Mesodermal cell (in vitro differentiated cells): ENCODE measurements around the gene ASPRV1.

ENCODE experiments used
- H3K27ac ChIP-seq: 2 replicates; pipeline ENCODE4 v1.7.0; 2013; ENCODE audit warnings: mild to moderate bottlenecking, low read depth, low read length, moderate library complexity; ENCODE audit not compliant: severe bottlenecking
- H3K36me3 ChIP-seq: 2 replicates; pipeline ENCODE4 v1.7.1; 2013; ENCODE audit warnings: mild to moderate bottlenecking, low read length, moderate library complexity; ENCODE audit not compliant: control insufficient read depth, insufficient read depth
- H3K4me1 ChIP-seq: one replicate; pipeline ENCODE4 v1.7.1; 2013; ENCODE audit warnings: mild to moderate bottlenecking, low read length; ENCODE audit not compliant: insufficient read depth, control insufficient read depth, poor library complexity, severe bottlenecking
- H3K4me3 ChIP-seq: 2 replicates; pipeline ENCODE4 v1.7.0; 2013; ENCODE audit warnings: low read length, control low read depth, mild to moderate bottlenecking; ENCODE audit not compliant: insufficient read depth, poor library complexity, severe bottlenecking; ENCODE audit errors: extremely low read depth
- H3K9me3 ChIP-seq: 2 replicates; pipeline ENCODE4 v1.7.1; 2013; ENCODE audit warnings: mild to moderate bottlenecking, low read length, moderate library complexity; ENCODE audit not compliant: control insufficient read depth
- WGBS, 2 experiments: methylation state at CpG; one replicate each; pipeline ENCODE4 v1.1.5; 2013; ENCODE audit warnings: missing lambda C conversion rate in 2 of 2; ENCODE audit not compliant: insufficient coverage in 2 of 2; 5-methylcytosine and 5-hydroxymethylcytosine counted together

The ASPRV1 gene

GRCh38 chr2:69923116-69923515, 38.3 kb downstream of the ASPRV1 start:
- Histone ChIP-seq H3K27ac (no peak overlapping the region), H3K9me3 (no peaks in the 10 kb centered on the region), H3K4me1 (no peaks in the 10 kb centered on the region), H3K4me3 (no peak overlapping the region), H3K36me3 (peaks cover 21% of the 10 kb centered on the region)
- 96% methylated on average over 3 of the region's 3 CpGs for WGBS, 2 experiments

- no peaks in the 10 kb centered on the region for H3K9me3 ChIP-seq
- peaks cover 13% of the 10 kb centered on the region for H3K36me3 ChIP-seq
- no peaks in the 10 kb centered on the region for H3K4me1 ChIP-seq
- H3K27ac ChIP-seq = no peak overlapping the region
- no peak overlapping the region for H3K4me3 ChIP-seq
- WGBS, 2 experiments = 0% methylated on average over 1 to 2 of the region's 3 CpGs
Observed at GRCh38 chr2:69918401-69918800, 43.0 kb downstream of the ASPRV1 start.

- Histone ChIP-seq H3K36me3 (peaks cover 13% of the 10 kb centered on the region), H3K27ac (no peak overlapping the region), H3K4me3 (no peak overlapping the region), H3K9me3 (no peaks in the 10 kb centered on the region), H3K4me1 (no peaks in the 10 kb centered on the region)
- 0 to 64% methylated on average over 1 to 2 of the region's 3 CpGs for WGBS, 2 experiments
Observed at GRCh38 chr2:69917852-69918251, 43.6 kb downstream of the ASPRV1 start.

GRCh38 chr2:69916106-69916505, 45.3 kb downstream of the ASPRV1 start:
- no peak overlapping the region for H3K27ac ChIP-seq
- no peaks in the 10 kb centered on the region for H3K9me3 ChIP-seq
- no peaks in the 10 kb centered on the region for H3K36me3 ChIP-seq
- H3K4me1 ChIP-seq = no peaks in the 10 kb centered on the region
- peak overlapping the region; percentile 91 for H3K4me3 ChIP-seq
- 80% methylated on average over 1 of the region's 2 CpGs; no CpG with 5 or more reads in 1 of the 2 experiments for WGBS, 2 experiments

- Histone ChIP-seq H3K4me1 (no peaks in the 10 kb centered on the region), H3K36me3 (no peaks in the 10 kb centered on the region), H3K27ac (peak within 1 kb of the TSS; percentile 98), H3K4me3 (peak within 1 kb of the TSS; percentile 91), H3K9me3 (no peaks in the 10 kb centered on the region)
- 1 to 2% methylated on average over 32 to 48 of the region's 81 CpGs for WGBS, 2 experiments
Observed at GRCh38 chr2:69914950-69915945, 46.2 kb downstream of the ASPRV1 start, which contains the start of gene MXD1. Gene MXD1 (plus strand): TSS chr2:69915109. CDS start chr2:69915331, 222 bp downstream.

- WGBS, 2 experiments = 0% methylated on average over 46 to 56 of the region's 56 CpGs
- Histone ChIP-seq H3K36me3 (peaks cover 6% of the 10 kb centered on the region), H3K9me3 (no peaks in the 10 kb centered on the region), H3K4me1 (no peaks in the 10 kb centered on the region), H3K27ac (peak overlapping the region; percentile 98), H3K4me3 (peak overlapping the region; percentile 91)
Observed at GRCh38 chr2:69914164-69914949, 47.1 kb downstream of the ASPRV1 start.

GRCh38 chr2:69911985-69912563, 49.4 kb downstream of the ASPRV1 start:
- no peak overlapping the region for H3K27ac ChIP-seq
- peaks cover 29% of the 10 kb centered on the region for H3K36me3 ChIP-seq
- WGBS, 2 experiments = no CpG with 5 or more reads among the region's 2 CpGs
- no peaks in the 10 kb centered on the region for H3K4me1 ChIP-seq
- no peaks in the 10 kb centered on the region for H3K9me3 ChIP-seq
- no peak overlapping the region for H3K4me3 ChIP-seq
